Prostate gland (tissue), 2 donors: ENCODE results near the gene KRT12. TPM values are rescaled to one million over a fixed set of nuclear protein-coding genes. Genes with fewer than 3 reads are reported as not detected.
A peak's percentile ranks its signal among the peaks of the same experiment; 100 is the strongest.

Experiments used
- DNase-seq: peaks from one replicate; pipeline ENCODE4 v3.0.0-alpha.2; 2019; ENCODE audit warnings: low spot score
- H3K27ac ChIP-seq, 2 donors: fragments of 200-600 bp; sonication (generic); 2 replicates each; pipeline ENCODE4 v1.5.1; 2017 to 2019
- H3K27me3 ChIP-seq: fragments of 200-600 bp; sonication (generic); replicated peaks from 2 replicates; pipeline ENCODE4 v1.5.1; 2019; ENCODE audit not compliant: insufficient read depth
- H3K36me3 ChIP-seq, 2 donors: fragments of 200-600 bp; sonication (generic); 1 replicate in 1 of 2; 2 replicates in 1 of 2; pipeline versions ENCODE4 v1.5.1 to v1.8.1; 2017 to 2019
- H3K4me1 ChIP-seq: fragments of 200-600 bp; sonication (generic); replicated peaks from 2 replicates; pipeline ENCODE4 v1.5.1; 2019
- H3K4me3 ChIP-seq, 2 donors: fragments of 200-600 bp; sonication (generic); 2 replicates each; pipeline ENCODE4 v1.5.1; 2017 to 2019
- H3K9me3 ChIP-seq: fragments of 200-600 bp; sonication (generic); 2 replicates; pipeline ENCODE4 v1.5.1; 2017
- CTCF ChIP-seq, 4 experiments: fragments of 200-600 bp in 2 of 4; fragments of 450-650 bp in 2 of 4; sonication (generic) in 2 of 4; IDR thresholded peaks; 1 replicate in 3 of 4; 2 replicates in 1 of 4; pipeline ENCODE4 v1.5.1; 2016 to 2019; ENCODE audit warnings: antibody characterized with exemption in 4 of 4, mild to moderate bottlenecking in 2 of 4, moderate library complexity in 2 of 4
- POLR2A ChIP-seq: fragments of 450-650 bp; IDR thresholded peaks from one replicate; pipeline ENCODE4 v1.6.1; 2016; ENCODE audit warnings: antibody characterized with exemption, mild to moderate bottlenecking
- POLR2AphosphoS5 ChIP-seq: sonication (generic); formaldehyde crosslinking; IDR thresholded peaks from one replicate; pipeline ENCODE4 v1.6.1; 2017; ENCODE audit warnings: antibody characterized with exemption
- WGBS: methylation state at CpG from one replicate; pipeline ENCODE4 v1.1.5; 2018; 5-methylcytosine and 5-hydroxymethylcytosine counted together
- intact Hi-C: fragments of 100-400 bp; cut with DNase I; formaldehyde crosslinking; loops from one replicate; pipeline ENCODE4 v1.14.2; 2022
- total RNA-seq, 2 donors: library from RNA; depleted of rRNA; stranded (reverse); fragments of >200 nt; gene quantifications; one replicate each; pipeline ENCODE4 v1.1.0, GENCODE V29; 2016

Gene KRT12
- total RNA-seq, 2 donors from 2014 or later: not detected

GRCh38 chr17:40912486-40913210 is 45.6 kb upstream of the KRT12 start:
- Histone ChIP-seq H3K27ac (no peak overlapping the region), H3K4me1 (no peaks in the 10 kb centered on the region), H3K9me3 (no peaks in the 10 kb centered on the region), H3K4me3 (no peak overlapping the region), H3K27me3 (no peaks in the 10 kb centered on the region), H3K36me3 (no peaks in the 10 kb centered on the region)
- DNase-seq: no peak
- WGBS: 89% methylated on average over 13 of the region's 13 CpGs
- TF ChIP-seq CTCF (IDR thresholded peaks at IDR 0.05): no peak
- TF ChIP-seq POLR2AphosphoS5: no peak
- no peak for TF ChIP-seq POLR2A
- intact Hi-C loops: no loop called here

GRCh38 chr17:40910441-40910841 is 43.4 kb upstream of the KRT12 start:
- WGBS: 7% methylated on average over 3 of the region's 3 CpGs
- TF ChIP-seq POLR2AphosphoS5 (peak; percentile 86), POLR2A (no peak)
- H3K27me3 ChIP-seq: no peaks in the 10 kb centered on the region
- peak; percentile 48 for DNase-seq
- no peaks in the 10 kb centered on the region for H3K36me3 ChIP-seq
- H3K27ac ChIP-seq: peak overlapping the region; percentile 72 to 81
- intact Hi-C loops: no loop called here
- H3K4me3 ChIP-seq: no peak overlapping the region
- H3K9me3 ChIP-seq: no peaks in the 10 kb centered on the region
- no peaks in the 10 kb centered on the region for H3K4me1 ChIP-seq

GRCh38 chr17:40909755-40910154 is 42.7 kb upstream of the KRT12 start:
- 12% methylated on average over 4 of the region's 4 CpGs for WGBS
- peak; percentile 35 for DNase-seq
- no peak for TF ChIP-seq POLR2A
- no peak for TF ChIP-seq CTCF (IDR thresholded peaks at IDR 0.05)
- TF ChIP-seq POLR2AphosphoS5: peak; percentile 4
- H3K27ac ChIP-seq: peak overlapping the region; percentile 72 to 81
- no peaks in the 10 kb centered on the region for H3K36me3 ChIP-seq
- H3K9me3 ChIP-seq: no peaks in the 10 kb centered on the region
- no peaks in the 10 kb centered on the region for H3K4me1 ChIP-seq
- intact Hi-C loops: loop anchor here (1.0 to 5.0 kb wide), 4 partner anchors 413 to 753 kb away; no protein-coding TSS in a partner anchor
- no peak overlapping the region for H3K4me3 ChIP-seq
- H3K27me3 ChIP-seq: no peaks in the 10 kb centered on the region

- Histone ChIP-seq H3K4me3 (no peak overlapping the region), H3K9me3 (no peaks in the 10 kb centered on the region), H3K27ac (peak overlapping the region; percentile 72 to 81), H3K27me3 (no peaks in the 10 kb centered on the region), H3K36me3 (no peaks in the 10 kb centered on the region), H3K4me1 (no peaks in the 10 kb centered on the region)
- TF ChIP-seq CTCF (IDR thresholded peaks at IDR 0.05) (peak; percentile 49 to 93 (median 82)), POLR2A (no peak), POLR2AphosphoS5 (peak; percentile 76)
- intact Hi-C loops: loop anchor here (1.0 to 5.0 kb wide), 4 partner anchors 413 to 753 kb away; no protein-coding TSS in a partner anchor
- DNase-seq: peak; percentile 84
- WGBS: 0% methylated on average over 5 of the region's 5 CpGs
Observed at GRCh38 chr17:40909351-40909750, 42.3 kb upstream of the KRT12 start.

- TF ChIP-seq POLR2A: no peak
- TF ChIP-seq CTCF (IDR thresholded peaks at IDR 0.05): no peak
- no peak for TF ChIP-seq POLR2AphosphoS5
- H3K9me3 ChIP-seq: no peaks in the 10 kb centered on the region
- no peak for DNase-seq
- no peak overlapping the region for H3K4me3 ChIP-seq
- peaks cover 7% of the 10 kb centered on the region for H3K4me1 ChIP-seq
- no peaks in the 10 kb centered on the region for H3K36me3 ChIP-seq
- WGBS: 90% methylated on average over 4 of the region's 4 CpGs
- H3K27me3 ChIP-seq: no peaks in the 10 kb centered on the region
- intact Hi-C loops: loop anchor here (5.0 kb wide), 1 partner anchor 741 kb away; no protein-coding TSS in a partner anchor
- no peak overlapping the region for H3K27ac ChIP-seq
Observed at GRCh38 chr17:40906613-40907012, 39.6 kb upstream of the KRT12 start.
